GM10266 (cell line): Measurements from ENCODE around the gene CLIC5.
A peak's percentile ranks its signal among the peaks of the same experiment; 100 is the strongest.
"Not testable (repeated sequence)": the region's sequence is repeated elsewhere in the genome, so short reads cannot be mapped to it uniquely, and the experiment has no call there.

Experiments
- DNase-seq: peaks from one replicate; pipeline ENCODE4 v3.0.0; 2012; ENCODE audit errors: extremely low spot score
- CTCF ChIP-seq: IDR thresholded peaks from 2 replicates; pipeline ENCODE4 v1.5.1; 2012; ENCODE audit warnings: mild to moderate bottlenecking, low read depth; ENCODE audit not compliant: control insufficient read depth, insufficient read depth; ENCODE audit errors: missing control alignments

CLIC5 gene

GRCh38 chr6:45929421-45930361 lies 86.0 kb downstream of the CLIC5 start:
- DNase-seq: no peak
- TF ChIP-seq CTCF: no peak

GRCh38 chr6:45928721-45929305 lies 86.8 kb downstream of the CLIC5 start:
- no peak for DNase-seq
- TF ChIP-seq CTCF: no peak

GRCh38 chr6:45927421-45928320 lies 88.0 kb downstream of the CLIC5 start:
- no peak for TF ChIP-seq CTCF
- no peak for DNase-seq

GRCh38 chr6:45926423-45926822 lies 89.2 kb downstream of the CLIC5 start:
- DNase-seq: not testable (repeated sequence)

- no peak for DNase-seq
Observed at GRCh38 chr6:45924763-45925342, 90.8 kb downstream of the CLIC5 start.

GRCh38 chr6:45923831-45924391 lies 91.7 kb downstream of the CLIC5 start:
- TF ChIP-seq CTCF: no peak
- peak; percentile 32 for DNase-seq

More at GRCh38 chr6:45924763-45925342, 90.8 kb downstream of the CLIC5 start:
- no peak for TF ChIP-seq CTCF

- peak; percentile 44 for DNase-seq
- TF ChIP-seq CTCF: peak; percentile 73
Observed at GRCh38 chr6:45922728-45923351, 92.8 kb downstream of the CLIC5 start.
